SK-N-SH (cell line): ENCODE measurements around the gene CHD2. TPM values are rescaled to one million over a fixed set of nuclear protein-coding genes. Genes with fewer than 3 reads are reported as not detected.

Experiments
- CTCF ChIA-PET: fragments of 300-600, 350-600 bp; formaldehyde crosslinking; extraction: SDS; loops from one replicate; lab custom pipeline; 2021; lab: Yijun Ruan, JAX
- POLR2A ChIA-PET: fragments of 350-600 bp; sonication (Branson Sonifier 250); formaldehyde crosslinking; extraction: SDS; loops from one replicate; lab custom pipeline; 2020; ENCODE audit warnings: antibody characterized with exemption, inconsistent platforms; lab: Yijun Ruan, JAX
- DNase-seq: peaks from one replicate; pipeline ENCODE4 v3.0.0; 2012
- H2AFZ ChIP-seq: fragments of 200-600 bp; sonication (generic); 2 replicates; pipeline ENCODE4 v1.8.1; 2016; ENCODE audit warnings: antibody characterized with exemption, mild to moderate bottlenecking, low read depth
- H3F3A ChIP-seq: fragments of 200-600 bp; sonication (generic); replicated peaks from 2 replicates; pipeline ENCODE3; 2016; ENCODE audit warnings: antibody characterized with exemption, mild to moderate bottlenecking; ENCODE audit not compliant: insufficient read depth
- H3K27ac ChIP-seq, 2 experiments: fragments of 200-500 bp in 1 of 2; fragments of 200-600 bp in 1 of 2; sonication (Bioruptor generic) in 1 of 2; sonication (generic), shearing (Covaris generic) in 1 of 2; 2 replicates each; pipeline versions ENCODE4 v1.5.1 to v1.6.1; 2014 to 2016; ENCODE audit warnings: low read depth in 2 of 2, inconsistent platforms in 1 of 2, low read length in 1 of 2, mild to moderate bottlenecking in 1 of 2, mixed read lengths in 1 of 2
- H3K27me3 ChIP-seq: fragments of 200-600 bp; sonication (generic), shearing (Covaris generic); 2 replicates; pipeline ENCODE4 v1.6.1; 2016; ENCODE audit warnings: mixed run types; ENCODE audit not compliant: insufficient read depth
- H3K36me3 ChIP-seq, 2 experiments: fragments of 200-500 bp in 1 of 2; fragments of 200-600 bp in 1 of 2; sonication (Bioruptor generic) in 1 of 2; sonication (generic) in 1 of 2; replicated peaks in 1 of 2; 2 replicates each; pipeline versions ENCODE3 to v1.5.1; 2014 to 2016; ENCODE audit warnings: low read length in 1 of 2, mild to moderate bottlenecking in 1 of 2; ENCODE audit not compliant: insufficient read depth in 2 of 2, control insufficient read depth in 1 of 2
- H3K4me1 ChIP-seq, 2 experiments: fragments of 200-500 bp in 1 of 2; fragments of 200-600 bp in 1 of 2; sonication (Bioruptor generic) in 1 of 2; sonication (generic), shearing (Covaris generic) in 1 of 2; 2 replicates each; pipeline versions ENCODE4 v1.5.1 to v1.6.1; 2014 to 2016; ENCODE audit warnings: low read depth in 1 of 2, low read length in 1 of 2, mixed run types in 1 of 2; ENCODE audit not compliant: insufficient read depth in 2 of 2, control insufficient read depth in 1 of 2
- H3K4me2 ChIP-seq: fragments of 200-600 bp; sonication (generic), shearing (Covaris generic); 2 replicates; pipeline ENCODE4 v1.6.1; 2017; ENCODE audit warnings: mixed run types
- H3K4me3 ChIP-seq, 2 experiments: fragments of 200-500 bp in 1 of 2; fragments of 200-600 bp in 1 of 2; sonication (Bioruptor generic) in 1 of 2; sonication (generic), shearing (Covaris generic) in 1 of 2; 2 replicates each; pipeline versions ENCODE4 v1.5.1 to v1.8.1; 2014 to 2016; ENCODE audit warnings: low read depth in 2 of 2, inconsistent platforms in 1 of 2, low read length in 1 of 2, mild to moderate bottlenecking in 1 of 2, mixed read lengths in 1 of 2, moderate library complexity in 1 of 2
- H3K79me2 ChIP-seq: fragments of 200-600 bp; sonication (generic); 2 replicates; pipeline ENCODE4 v1.8.1; 2017; ENCODE audit warnings: mild to moderate bottlenecking; ENCODE audit not compliant: insufficient read depth
- H3K9ac ChIP-seq: fragments of 200-600 bp; sonication (generic); 2 replicates; pipeline ENCODE4 v1.6.1; 2017; ENCODE audit warnings: mixed run types
- H3K9me2 ChIP-seq: fragments of 200-600 bp; sonication (generic); 2 replicates; pipeline ENCODE4 v1.6.1; 2017; ENCODE audit warnings: mixed run types
- H3K9me3 ChIP-seq: fragments of 200-600 bp; sonication (generic); 2 replicates; pipeline ENCODE4 v1.6.1; 2017; ENCODE audit warnings: mixed run types, mild to moderate bottlenecking, moderate library complexity
- H4K20me1 ChIP-seq: fragments of 200-600 bp; sonication (generic); 2 replicates; pipeline ENCODE4 v1.6.1; 2017; ENCODE audit warnings: mild to moderate bottlenecking, mixed run types; ENCODE audit not compliant: insufficient read depth
- CHD2 ChIP-seq: fragments of 150-350 bp; IDR thresholded peaks from 2 replicates; pipeline ENCODE4 v1.6.1; 2018; ENCODE audit warnings: low read length; ENCODE audit not compliant: partially characterized antibody
- ELF1 ChIP-seq: IDR thresholded peaks from 2 replicates; pipeline ENCODE4 v1.4.0; 2012
- EP300 ChIP-seq, 2 experiments: IDR thresholded peaks; 2 replicates each; pipeline versions ENCODE4 v1.4.0 to v1.6.1; 2012; ENCODE audit warnings: borderline replicate concordance in 1 of 2, low read depth in 1 of 2, low read length in 1 of 2
- FOSL2 ChIP-seq: IDR thresholded peaks from 2 replicates; pipeline ENCODE4 v1.4.0; 2012; ENCODE audit warnings: low read depth, mild to moderate bottlenecking, moderate library complexity, borderline replicate concordance
- FOXJ3 ChIP-seq: sonication (generic); formaldehyde crosslinking; IDR thresholded peaks from 2 replicates; pipeline ENCODE4 v1.5.1; 2020; ENCODE audit warnings: mild to moderate bottlenecking, missing genetic modification reagents
- FOXM1 ChIP-seq: IDR thresholded peaks from 2 replicates; pipeline ENCODE4 v1.4.0; 2012; ENCODE audit warnings: low read depth, mild to moderate bottlenecking
- GATA2 ChIP-seq: sonication (generic); formaldehyde crosslinking; IDR thresholded peaks from 2 replicates; pipeline ENCODE4 v1.5.0; 2020; ENCODE audit warnings: mild to moderate bottlenecking, missing genetic modification reagents
- JUND ChIP-seq: IDR thresholded peaks from 2 replicates; pipeline ENCODE4 v1.4.0; 2012
- NRF1 ChIP-seq: IDR thresholded peaks from 2 replicates; pipeline ENCODE4 v1.6.1; 2012; ENCODE audit warnings: low read depth, mild to moderate bottlenecking, low read length
- POLR2AphosphoS5 ChIP-seq: IDR thresholded peaks from 2 replicates; pipeline ENCODE4 v1.6.1; 2012; ENCODE audit warnings: low read depth, low read length
- RFX5 ChIP-seq: IDR thresholded peaks from 2 replicates; pipeline ENCODE4 v1.6.1; 2012; ENCODE audit warnings: mild to moderate bottlenecking, improper control_type of control experiment, low read length
- RXRA ChIP-seq: IDR thresholded peaks from 2 replicates; pipeline ENCODE4 v1.4.0; 2012; ENCODE audit warnings: low read depth, mild to moderate bottlenecking, borderline replicate concordance
- SIN3A ChIP-seq: IDR thresholded peaks from 2 replicates; pipeline ENCODE4 v1.6.1; 2012; ENCODE audit warnings: low read depth, mild to moderate bottlenecking, low read length, moderate library complexity, borderline replicate concordance
- SMC3 ChIP-seq: IDR thresholded peaks from 2 replicates; pipeline ENCODE4 v1.6.1; 2012; ENCODE audit warnings: low read depth, low read length, improper control_type of control experiment
- TEAD4 ChIP-seq: IDR thresholded peaks from 2 replicates; pipeline ENCODE4 v1.4.0; 2012; ENCODE audit warnings: mild to moderate bottlenecking, borderline replicate concordance; ENCODE audit not compliant: insufficient read depth
- WGBS: methylation state at CpG from one replicate; pipeline ENCODE4 v1.1.6; 2017; ENCODE audit warnings: low lambda C conversion rate; 5-methylcytosine and 5-hydroxymethylcytosine counted together
- polyA plus RNA-seq, 3 experiments: library from polyadenylated mRNA; depleted of rRNA; stranded (reverse); fragments of >200 nt; gene quantifications; 2 replicates each; pipeline ENCODE4 v1.2.3, GENCODE V29; 2012
- TF ChIP-seq, protein P1 (sequence below): fragments of 150-350 bp; IDR thresholded peaks from 2 replicates; pipeline ENCODE4 v1.6.1; 2017; ENCODE audit warnings: antibody characterized with exemption, low read length, low read depth, borderline replicate concordance
- TF ChIP-seq, protein P2 (sequence below): IDR thresholded peaks from 2 replicates; pipeline ENCODE4; 2012
- TF ChIP-seq, protein P3 (sequence below): IDR thresholded peaks from 2 replicates; pipeline ENCODE4 v1.6.1; 2012; ENCODE audit warnings: mild to moderate bottlenecking, low read depth, low read length, moderate library complexity
- TF ChIP-seq, protein P4 (sequence below): IDR thresholded peaks from 2 replicates; pipeline ENCODE4 v1.4.0; 2012; ENCODE audit warnings: low read depth, borderline replicate concordance
- TF ChIP-seq, protein P5 (sequence below): IDR thresholded peaks from 2 replicates; pipeline ENCODE4 v1.4.0; 2012; ENCODE audit warnings: low read depth, borderline replicate concordance

The CHD2 gene
- polyA plus RNA-seq, 1 of the 3 experiments (the other 2 are of a cell fraction), result 25.3 TPM

DNA sequence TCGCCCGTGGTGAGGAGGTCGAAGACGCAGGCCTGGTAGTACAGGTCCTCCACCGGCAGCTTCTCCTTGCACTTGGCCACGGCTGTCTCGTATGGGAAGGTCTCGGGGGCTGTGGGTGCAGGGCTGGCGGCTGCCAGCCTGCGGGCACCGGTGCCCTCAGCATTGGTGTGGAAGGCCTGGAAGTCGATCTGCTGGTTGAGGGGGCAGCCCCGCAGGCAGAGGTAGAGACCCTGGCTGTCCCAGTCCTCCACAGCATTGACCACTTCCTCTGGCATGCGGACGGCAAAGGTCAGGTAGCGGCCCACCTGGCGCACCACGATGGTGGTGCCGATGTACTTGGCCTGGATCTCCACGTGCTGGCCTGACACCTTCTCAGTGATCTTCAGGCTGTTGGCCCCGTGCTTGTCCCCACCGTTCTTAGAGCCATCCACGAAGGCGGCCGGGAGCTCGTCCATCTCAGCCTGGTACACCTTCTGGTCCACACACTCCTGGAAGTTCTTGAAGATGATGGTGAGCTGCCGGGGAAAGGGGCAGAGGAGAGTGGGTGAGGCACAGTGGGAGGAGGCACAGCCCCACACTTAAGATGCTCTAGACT lies 145.2 kb downstream of the CHD2 start:
- no peaks in the 10 kb centered on the region for H3K36me3 ChIP-seq
- ChIA-PET CTCF (interaction anchor here (0.9 to 1.8 kb wide), 4 partner anchors 9 to 1075 kb away, joined by 4 to 7 read pairs (median 5); no protein-coding TSS in a partner anchor), POLR2A (no interaction called here)
- H4K20me1 ChIP-seq, result no peaks in the 10 kb centered on the region
- no peaks in the 10 kb centered on the region for H3K27me3 ChIP-seq
- no peak overlapping the region for H3K4me3 ChIP-seq
- H3K4me1 ChIP-seq, result no peaks in the 10 kb centered on the region
- H3K4me2 ChIP-seq, result no peak overlapping the region
- H3K9ac ChIP-seq, result no peak overlapping the region
- no peaks in the 10 kb centered on the region for H3K9me3 ChIP-seq
- H3K9me2 ChIP-seq, result no peaks in the 10 kb centered on the region
- H3F3A ChIP-seq, result no peaks in the 10 kb centered on the region
- no peaks in the 10 kb centered on the region for H3K79me2 ChIP-seq
- 93% methylated on average over 14 of the region's 27 CpGs for WGBS
- TF ChIP-seq GATA2 (no peak), FOXJ3 (CRISPR knock-in tag) (no peak), FOSL2 (no peak), RXRA (no peak), ELF1 (no peak), TEAD4 (no peak), EP300 (IDR thresholded peaks at IDR 0.05; ENCODE audit: borderline replicate concordance in 1 of 2, low read depth in 1 of 2, low read length in 1 of 2) (no peak), JUND (no peak), RFX5 (no peak), SMC3 (no peak), SIN3A (no peak), FOXM1 (no peak), POLR2AphosphoS5 (no peak), CHD2 (no peak), NRF1 (no peak)
- TF ChIP-seq, protein P1, sequence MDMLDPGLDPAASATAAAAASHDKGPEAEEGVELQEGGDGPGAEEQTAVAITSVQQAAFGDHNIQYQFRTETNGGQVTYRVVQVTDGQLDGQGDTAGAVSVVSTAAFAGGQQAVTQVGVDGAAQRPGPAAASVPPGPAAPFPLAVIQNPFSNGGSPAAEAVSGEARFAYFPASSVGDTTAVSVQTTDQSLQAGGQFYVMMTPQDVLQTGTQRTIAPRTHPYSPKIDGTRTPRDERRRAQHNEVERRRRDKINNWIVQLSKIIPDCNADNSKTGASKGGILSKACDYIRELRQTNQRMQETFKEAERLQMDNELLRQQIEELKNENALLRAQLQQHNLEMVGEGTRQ, result no peak
- TF ChIP-seq, protein P2, sequence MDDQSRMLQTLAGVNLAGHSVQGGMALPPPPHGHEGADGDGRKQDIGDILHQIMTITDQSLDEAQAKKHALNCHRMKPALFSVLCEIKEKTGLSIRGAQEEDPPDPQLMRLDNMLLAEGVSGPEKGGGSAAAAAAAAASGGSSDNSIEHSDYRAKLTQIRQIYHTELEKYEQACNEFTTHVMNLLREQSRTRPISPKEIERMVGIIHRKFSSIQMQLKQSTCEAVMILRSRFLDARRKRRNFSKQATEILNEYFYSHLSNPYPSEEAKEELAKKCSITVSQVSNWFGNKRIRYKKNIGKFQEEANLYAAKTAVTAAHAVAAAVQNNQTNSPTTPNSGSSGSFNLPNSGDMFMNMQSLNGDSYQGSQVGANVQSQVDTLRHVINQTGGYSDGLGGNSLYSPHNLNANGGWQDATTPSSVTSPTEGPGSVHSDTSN, result no peak
- TF ChIP-seq, protein P3, sequence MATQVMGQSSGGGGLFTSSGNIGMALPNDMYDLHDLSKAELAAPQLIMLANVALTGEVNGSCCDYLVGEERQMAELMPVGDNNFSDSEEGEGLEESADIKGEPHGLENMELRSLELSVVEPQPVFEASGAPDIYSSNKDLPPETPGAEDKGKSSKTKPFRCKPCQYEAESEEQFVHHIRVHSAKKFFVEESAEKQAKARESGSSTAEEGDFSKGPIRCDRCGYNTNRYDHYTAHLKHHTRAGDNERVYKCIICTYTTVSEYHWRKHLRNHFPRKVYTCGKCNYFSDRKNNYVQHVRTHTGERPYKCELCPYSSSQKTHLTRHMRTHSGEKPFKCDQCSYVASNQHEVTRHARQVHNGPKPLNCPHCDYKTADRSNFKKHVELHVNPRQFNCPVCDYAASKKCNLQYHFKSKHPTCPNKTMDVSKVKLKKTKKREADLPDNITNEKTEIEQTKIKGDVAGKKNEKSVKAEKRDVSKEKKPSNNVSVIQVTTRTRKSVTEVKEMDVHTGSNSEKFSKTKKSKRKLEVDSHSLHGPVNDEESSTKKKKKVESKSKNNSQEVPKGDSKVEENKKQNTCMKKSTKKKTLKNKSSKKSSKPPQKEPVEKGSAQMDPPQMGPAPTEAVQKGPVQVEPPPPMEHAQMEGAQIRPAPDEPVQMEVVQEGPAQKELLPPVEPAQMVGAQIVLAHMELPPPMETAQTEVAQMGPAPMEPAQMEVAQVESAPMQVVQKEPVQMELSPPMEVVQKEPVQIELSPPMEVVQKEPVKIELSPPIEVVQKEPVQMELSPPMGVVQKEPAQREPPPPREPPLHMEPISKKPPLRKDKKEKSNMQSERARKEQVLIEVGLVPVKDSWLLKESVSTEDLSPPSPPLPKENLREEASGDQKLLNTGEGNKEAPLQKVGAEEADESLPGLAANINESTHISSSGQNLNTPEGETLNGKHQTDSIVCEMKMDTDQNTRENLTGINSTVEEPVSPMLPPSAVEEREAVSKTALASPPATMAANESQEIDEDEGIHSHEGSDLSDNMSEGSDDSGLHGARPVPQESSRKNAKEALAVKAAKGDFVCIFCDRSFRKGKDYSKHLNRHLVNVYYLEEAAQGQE, result no peak
- TF ChIP-seq, protein P4, sequence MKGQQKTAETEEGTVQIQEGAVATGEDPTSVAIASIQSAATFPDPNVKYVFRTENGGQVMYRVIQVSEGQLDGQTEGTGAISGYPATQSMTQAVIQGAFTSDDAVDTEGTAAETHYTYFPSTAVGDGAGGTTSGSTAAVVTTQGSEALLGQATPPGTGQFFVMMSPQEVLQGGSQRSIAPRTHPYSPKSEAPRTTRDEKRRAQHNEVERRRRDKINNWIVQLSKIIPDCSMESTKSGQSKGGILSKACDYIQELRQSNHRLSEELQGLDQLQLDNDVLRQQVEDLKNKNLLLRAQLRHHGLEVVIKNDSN, result no peak
- TF ChIP-seq, protein P5, sequence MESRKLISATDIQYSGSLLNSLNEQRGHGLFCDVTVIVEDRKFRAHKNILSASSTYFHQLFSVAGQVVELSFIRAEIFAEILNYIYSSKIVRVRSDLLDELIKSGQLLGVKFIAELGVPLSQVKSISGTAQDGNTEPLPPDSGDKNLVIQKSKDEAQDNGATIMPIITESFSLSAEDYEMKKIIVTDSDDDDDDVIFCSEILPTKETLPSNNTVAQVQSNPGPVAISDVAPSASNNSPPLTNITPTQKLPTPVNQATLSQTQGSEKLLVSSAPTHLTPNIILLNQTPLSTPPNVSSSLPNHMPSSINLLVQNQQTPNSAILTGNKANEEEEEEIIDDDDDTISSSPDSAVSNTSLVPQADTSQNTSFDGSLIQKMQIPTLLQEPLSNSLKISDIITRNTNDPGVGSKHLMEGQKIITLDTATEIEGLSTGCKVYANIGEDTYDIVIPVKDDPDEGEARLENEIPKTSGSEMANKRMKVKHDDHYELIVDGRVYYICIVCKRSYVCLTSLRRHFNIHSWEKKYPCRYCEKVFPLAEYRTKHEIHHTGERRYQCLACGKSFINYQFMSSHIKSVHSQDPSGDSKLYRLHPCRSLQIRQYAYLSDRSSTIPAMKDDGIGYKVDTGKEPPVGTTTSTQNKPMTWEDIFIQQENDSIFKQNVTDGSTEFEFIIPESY, result no peak
- no peak overlapping the region for H3K27ac ChIP-seq
- no peak for DNase-seq
- H2AFZ ChIP-seq, result no peak overlapping the region
